Common myeloid progenitor, CD34-positive (primary cell): Measurements from ENCODE around the gene TBC1D20.

Source experiments
- CTCF ChIA-PET: fragments of 350-600 bp; sonication (Branson Sonifier 250); formaldehyde crosslinking; loops from one replicate; lab custom pipeline; 2021; ENCODE audit warnings: antibody characterized with exemption; lab: Charles Lee
- POLR2A ChIA-PET: fragments of 350-600 bp; sonication (Branson Sonifier 250); formaldehyde crosslinking; loops from one replicate; lab custom pipeline; 2021; ENCODE audit warnings: antibody characterized with exemption; lab: Charles Lee
- DNase-seq, 3 donors: peaks; one replicate each; pipeline versions ENCODE4 v3.0.0 to v3.0.0-alpha.2; 2013
- H3K27ac ChIP-seq, 2 experiments: 1 replicate in 1 of 2; 2 replicates in 1 of 2; pipeline ENCODE4 v1.7.0; 2013; ENCODE audit warnings: inconsistent platforms in 2 of 2, low read length in 2 of 2, mild to moderate bottlenecking in 2 of 2, low read depth in 1 of 2, moderate library complexity in 1 of 2; ENCODE audit not compliant: severe bottlenecking in 2 of 2, insufficient read depth in 1 of 2, poor library complexity in 1 of 2
- H3K27me3 ChIP-seq, 5 experiments: replicated peaks in 2 of 5; 1 replicate in 3 of 5; 2 replicates in 2 of 5; pipeline versions ENCODE4 v1.6.1 to v1.7.0; 2013; ENCODE audit warnings: low read length in 4 of 5, mild to moderate bottlenecking in 2 of 5, moderate library complexity in 2 of 5, inconsistent platforms in 1 of 5; ENCODE audit not compliant: insufficient read depth in 5 of 5, control insufficient read depth in 4 of 5
- H3K36me3 ChIP-seq, 4 experiments: 1 replicate in 2 of 4; 2 replicates in 2 of 4; pipeline versions ENCODE4 v1.6.1 to v1.7.0; 2013; ENCODE audit warnings: low read length in 3 of 4, control low read depth in 1 of 4, mild to moderate bottlenecking in 1 of 4; ENCODE audit not compliant: control insufficient read depth in 4 of 4, insufficient read depth in 4 of 4
- H3K4me1 ChIP-seq, 4 experiments: 1 replicate in 3 of 4; 2 replicates in 1 of 4; pipeline versions ENCODE4 v1.6.1 to v1.7.1; 2013; ENCODE audit warnings: low read length in 3 of 4, mild to moderate bottlenecking in 3 of 4, control low read depth in 1 of 4, inconsistent platforms in 1 of 4, moderate library complexity in 1 of 4; ENCODE audit not compliant: control insufficient read depth in 4 of 4, insufficient read depth in 4 of 4; ENCODE audit errors: control extremely low read depth in 1 of 4
- H3K4me3 ChIP-seq, 7 experiments: 1 replicate in 4 of 7; 2 replicates in 3 of 7; pipeline versions ENCODE4 v1.5.1 to v1.7.0; 2013; ENCODE audit warnings: mild to moderate bottlenecking in 7 of 7, low read length in 6 of 7, moderate library complexity in 6 of 7, inconsistent platforms in 2 of 7, low read depth in 2 of 7, control low read depth in 1 of 7; ENCODE audit not compliant: insufficient read depth in 4 of 7, control insufficient read depth in 1 of 7; ENCODE audit errors: extremely low read depth in 1 of 7
- H3K9me3 ChIP-seq, 5 experiments: 1 replicate in 4 of 5; 2 replicates in 1 of 5; pipeline versions ENCODE4 v1.6.1 to v1.7.1; 2013; ENCODE audit warnings: low read length in 4 of 5, mild to moderate bottlenecking in 2 of 5, inconsistent platforms in 1 of 5, low read depth in 1 of 5, moderate library complexity in 1 of 5; ENCODE audit not compliant: control insufficient read depth in 4 of 5, insufficient read depth in 2 of 5; ENCODE audit errors: control extremely low read depth in 1 of 5
- WGBS: methylation state at CpG from one replicate; pipeline ENCODE4 v1.1.5; 2013; ENCODE audit not compliant: insufficient coverage; 5-methylcytosine and 5-hydroxymethylcytosine counted together

TBC1D20 gene

DNA sequence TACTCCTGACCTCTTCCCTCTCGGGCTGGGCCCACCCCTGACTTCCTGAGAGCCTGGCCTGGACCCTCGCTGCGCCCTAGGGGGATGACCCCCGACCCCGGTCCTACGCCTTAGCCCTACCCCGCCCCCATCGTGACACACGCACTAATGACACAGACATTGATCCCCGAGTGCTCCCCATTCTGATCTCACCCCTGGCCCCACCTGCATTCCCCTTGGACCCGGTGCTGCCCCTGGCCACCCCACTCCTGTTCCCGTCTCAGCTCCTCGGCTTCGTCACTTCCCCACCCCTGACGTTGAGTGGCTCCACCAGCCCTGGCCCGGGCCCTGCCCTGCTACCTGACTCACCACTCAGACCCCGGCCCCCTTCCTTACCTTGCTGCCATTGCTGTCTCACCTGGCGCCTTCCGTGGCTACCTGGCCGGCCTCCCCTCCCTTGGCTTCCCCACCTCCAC, 42.1 kb downstream of the TBC1D20 start:
- H3K27me3 ChIP-seq, result no peaks in the 10 kb centered on the region
- DNase-seq, result no peak
- peaks cover 0 to 2% (median 0%) of the 10 kb centered on the region in 4 experiments for H3K4me1 ChIP-seq
- WGBS, result over 99% methylated on average over 15 of the region's 20 CpGs
- H3K4me3 ChIP-seq, result no peak overlapping the region
- peaks cover 0 to 71% (median 60%) of the 10 kb centered on the region in 4 experiments for H3K36me3 ChIP-seq
- ChIA-PET CTCF (no interaction called here), POLR2A (no interaction called here)
- no peaks in the 10 kb centered on the region for H3K9me3 ChIP-seq
- H3K27ac ChIP-seq, result no peak overlapping the region

DNA sequence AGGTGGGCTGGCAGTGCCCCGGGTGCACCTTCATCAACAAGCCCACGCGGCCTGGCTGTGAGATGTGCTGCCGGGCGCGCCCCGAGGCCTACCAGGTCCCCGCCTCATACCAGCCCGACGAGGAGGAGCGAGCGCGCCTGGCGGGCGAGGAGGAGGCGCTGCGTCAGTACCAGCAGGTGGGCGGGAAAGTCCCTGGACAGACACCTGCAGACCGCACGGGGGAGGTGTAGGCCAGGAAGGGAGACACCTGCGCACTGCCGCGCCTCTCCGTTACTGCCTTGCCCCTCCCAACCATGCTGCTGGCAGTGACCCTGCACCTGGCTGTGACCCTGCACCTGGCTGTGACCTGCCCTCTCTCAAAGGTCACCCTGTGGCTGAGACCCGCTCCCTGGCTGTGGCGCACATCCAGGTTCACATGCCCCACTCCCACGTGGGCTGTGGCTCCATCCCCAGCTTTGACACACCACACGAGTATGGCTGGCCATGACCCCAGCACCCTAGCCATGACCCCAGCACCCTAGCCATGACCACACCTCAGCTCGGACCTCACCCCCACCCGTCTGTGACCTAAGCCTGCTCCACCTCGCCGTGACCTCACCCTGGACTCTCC, 42.7 kb downstream of the TBC1D20 start:
- Histone ChIP-seq H3K27ac (no peak overlapping the region), H3K27me3 (no peaks in the 10 kb centered on the region), H3K4me1 (peaks cover 0 to 2% (median 0%) of the 10 kb centered on the region in 4 experiments), H3K36me3 (peaks cover 0 to 71% (median 59%) of the 10 kb centered on the region in 4 experiments), H3K4me3 (no peak overlapping the region), H3K9me3 (no peaks in the 10 kb centered on the region)
- ChIA-PET CTCF (no interaction called here), POLR2A (no interaction called here)
- 95% methylated on average over 31 of the region's 32 CpGs for WGBS
- no peak for DNase-seq

- CTCF ChIA-PET, result no interaction called here
Observed at GRCh38 chr20:418858-419365, 43.4 kb downstream of the TBC1D20 start.

DNA sequence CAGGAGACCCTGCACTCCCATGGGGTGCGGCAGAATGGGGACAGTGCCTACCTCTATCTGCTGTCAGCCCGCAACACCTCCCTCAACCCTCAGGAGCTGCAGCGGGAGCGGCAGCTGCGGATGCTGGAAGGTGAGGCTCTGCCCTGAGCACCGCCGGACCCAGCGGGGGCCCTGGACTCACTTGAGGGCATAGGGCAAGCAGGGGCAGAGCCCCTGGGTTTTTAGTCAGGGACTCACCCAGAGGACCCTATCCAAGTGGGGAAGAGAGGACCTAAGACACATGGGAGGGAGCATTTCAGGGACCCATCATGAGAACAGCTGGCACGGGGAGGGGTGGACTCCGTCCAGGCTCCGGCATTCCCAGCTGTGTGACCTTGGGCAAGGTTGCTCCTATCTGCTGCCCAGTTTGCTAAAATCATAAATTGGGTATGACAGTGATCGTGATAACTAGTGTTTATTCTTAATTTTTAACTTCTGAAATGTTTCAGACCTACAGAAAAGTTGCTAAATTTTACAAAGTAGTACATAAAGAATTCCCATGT, 44.5 kb downstream of the TBC1D20 start:
- Histone ChIP-seq H3K27me3 (no peaks in the 10 kb centered on the region), H3K4me1 (no peaks in the 10 kb centered on the region), H3K4me3 (no peak overlapping the region), H3K36me3 (peaks cover 0 to 66% (median 51%) of the 10 kb centered on the region in 4 experiments), H3K27ac (no peak overlapping the region), H3K9me3 (no peaks in the 10 kb centered on the region)
- ChIA-PET CTCF (no interaction called here), POLR2A (no interaction called here)
- 100% methylated on average over 7 of the region's 12 CpGs for WGBS
- DNase-seq, result no peak

More at GRCh38 chr20:418858-419365, 43.4 kb downstream of the TBC1D20 start:
- POLR2A ChIA-PET, result no interaction called here
- Histone ChIP-seq H3K27me3 (no peaks in the 10 kb centered on the region), H3K36me3 (peaks cover 0 to 66% (median 54%) of the 10 kb centered on the region in 4 experiments), H3K4me1 (peaks cover 0 to 2% (median 0%) of the 10 kb centered on the region in 4 experiments), H3K4me3 (no peak overlapping the region), H3K9me3 (no peaks in the 10 kb centered on the region), H3K27ac (no peak overlapping the region)
- DNase-seq, result no peak
- WGBS, result 100% methylated on average over 5 of the region's 8 CpGs

GRCh38 chr20:416950-417800, 45.2 kb downstream of the TBC1D20 start:
- no peak overlapping the region for H3K27ac ChIP-seq
- no peak for DNase-seq
- POLR2A ChIA-PET, result no interaction called here
- H3K4me1 ChIP-seq, result no peaks in the 10 kb centered on the region
- 100% methylated on average over 9 of the region's 13 CpGs for WGBS
- peaks cover 0 to 62% (median 50%) of the 10 kb centered on the region in 4 experiments for H3K36me3 ChIP-seq
- no peaks in the 10 kb centered on the region for H3K9me3 ChIP-seq
- no peaks in the 10 kb centered on the region for H3K27me3 ChIP-seq
- no peak overlapping the region for H3K4me3 ChIP-seq
- CTCF ChIA-PET, result no interaction called here

GRCh38 chr20:415820-416322, 46.5 kb downstream of the TBC1D20 start:
- DNase-seq, result no peak
- WGBS, result 100% methylated on average over 7 of the region's 13 CpGs
- POLR2A ChIA-PET, result no interaction called here
- Histone ChIP-seq H3K27me3 (no peaks in the 10 kb centered on the region), H3K36me3 (peaks cover 0 to 57% (median 47%) of the 10 kb centered on the region in 4 experiments), H3K4me1 (no peaks in the 10 kb centered on the region), H3K9me3 (peaks cover 0 to 4% (median 0%) of the 10 kb centered on the region in 5 experiments), H3K27ac (no peak overlapping the region), H3K4me3 (no peak overlapping the region)
- CTCF ChIA-PET, result interaction anchor here (0.6 kb wide), 2 partner anchors 17 to 82 kb away, joined by 3 to 4 read pairs; no protein-coding TSS in a partner anchor
